Measurements from ENCODE around the gene CAMKMT. TPM values are rescaled to one million over a fixed set of nuclear protein-coding genes. Genes with fewer than 3 reads are reported as not detected.

The CAMKMT gene
- total RNA-seq, 1 donor from 2014 or later = 11.9 TPM

DNA sequence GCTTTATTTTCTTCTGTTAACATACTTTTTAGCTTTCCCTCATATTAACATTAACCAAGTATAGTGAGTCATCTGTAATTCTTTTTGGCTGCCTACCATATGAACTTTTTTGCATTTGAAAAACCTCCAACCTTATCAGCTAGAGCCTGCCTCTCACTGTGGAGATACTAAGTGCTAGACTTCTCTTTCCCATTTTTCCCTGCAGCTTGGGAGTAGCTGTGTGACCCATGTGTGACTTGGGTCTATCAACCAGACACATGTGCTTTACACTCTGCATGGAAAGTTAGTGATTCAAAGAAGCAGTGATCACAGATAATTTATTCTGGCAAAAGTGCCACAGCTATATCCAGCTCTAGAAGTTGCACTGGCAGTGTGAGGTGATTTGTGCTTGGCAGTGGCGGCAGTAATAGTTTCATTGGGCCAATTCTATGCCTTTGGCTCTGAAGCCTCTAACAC, 36.7 kb upstream of the CAMKMT start:
- Mint-ChIP-seq H3K4me3 (no peak overlapping the region), H3K9me3 (no peaks in the 10 kb centered on the region), H3K27ac (ENCODE audit: unreplicated experiment) (no peak overlapping the region), H3K36me3 (ENCODE audit: low read depth) (peaks cover 14% of the 10 kb centered on the region), H3K4me1 (no peaks in the 10 kb centered on the region), H3K27me3 (ENCODE audit: low read depth) (no peaks in the 10 kb centered on the region)
- TF ChIP-seq, protein P1, sequence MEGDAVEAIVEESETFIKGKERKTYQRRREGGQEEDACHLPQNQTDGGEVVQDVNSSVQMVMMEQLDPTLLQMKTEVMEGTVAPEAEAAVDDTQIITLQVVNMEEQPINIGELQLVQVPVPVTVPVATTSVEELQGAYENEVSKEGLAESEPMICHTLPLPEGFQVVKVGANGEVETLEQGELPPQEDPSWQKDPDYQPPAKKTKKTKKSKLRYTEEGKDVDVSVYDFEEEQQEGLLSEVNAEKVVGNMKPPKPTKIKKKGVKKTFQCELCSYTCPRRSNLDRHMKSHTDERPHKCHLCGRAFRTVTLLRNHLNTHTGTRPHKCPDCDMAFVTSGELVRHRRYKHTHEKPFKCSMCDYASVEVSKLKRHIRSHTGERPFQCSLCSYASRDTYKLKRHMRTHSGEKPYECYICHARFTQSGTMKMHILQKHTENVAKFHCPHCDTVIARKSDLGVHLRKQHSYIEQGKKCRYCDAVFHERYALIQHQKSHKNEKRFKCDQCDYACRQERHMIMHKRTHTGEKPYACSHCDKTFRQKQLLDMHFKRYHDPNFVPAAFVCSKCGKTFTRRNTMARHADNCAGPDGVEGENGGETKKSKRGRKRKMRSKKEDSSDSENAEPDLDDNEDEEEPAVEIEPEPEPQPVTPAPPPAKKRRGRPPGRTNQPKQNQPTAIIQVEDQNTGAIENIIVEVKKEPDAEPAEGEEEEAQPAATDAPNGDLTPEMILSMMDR (conservative IDR thresholded peaks at IDR 0.05) = no peak
- DNase-seq (ENCODE audit: low read depth, low spot score) = no peak

DNA sequence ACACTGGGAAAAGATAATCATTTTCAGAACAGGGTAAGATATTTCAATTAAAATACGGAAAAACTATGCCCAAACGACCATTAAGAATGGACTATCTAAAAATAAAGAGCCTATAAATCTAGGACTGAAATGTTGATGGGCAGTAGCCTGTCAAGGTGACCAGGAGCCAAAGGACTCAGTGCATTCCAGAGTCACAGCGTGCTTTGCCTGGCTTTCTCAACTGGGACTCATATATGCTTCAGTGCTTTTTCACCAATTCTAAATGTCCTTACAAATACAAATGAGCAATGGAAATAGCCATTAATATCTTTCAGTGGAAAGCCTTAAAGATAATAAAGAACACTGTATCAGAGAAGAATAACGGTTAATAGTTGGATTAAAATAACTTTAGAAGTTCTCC, 35.9 kb upstream of the CAMKMT start:
- Mint-ChIP-seq H3K36me3 (ENCODE audit: low read depth) (peaks cover 16% of the 10 kb centered on the region), H3K4me3 (no peak overlapping the region), H3K9me3 (no peaks in the 10 kb centered on the region), H3K27ac (ENCODE audit: unreplicated experiment) (no peak overlapping the region), H3K4me1 (no peaks in the 10 kb centered on the region), H3K27me3 (ENCODE audit: low read depth) (no peaks in the 10 kb centered on the region)
- TF ChIP-seq, protein P1 (conservative IDR thresholded peaks at IDR 0.05) = no peak
- no peak for DNase-seq (ENCODE audit: low read depth, low spot score)

DNA sequence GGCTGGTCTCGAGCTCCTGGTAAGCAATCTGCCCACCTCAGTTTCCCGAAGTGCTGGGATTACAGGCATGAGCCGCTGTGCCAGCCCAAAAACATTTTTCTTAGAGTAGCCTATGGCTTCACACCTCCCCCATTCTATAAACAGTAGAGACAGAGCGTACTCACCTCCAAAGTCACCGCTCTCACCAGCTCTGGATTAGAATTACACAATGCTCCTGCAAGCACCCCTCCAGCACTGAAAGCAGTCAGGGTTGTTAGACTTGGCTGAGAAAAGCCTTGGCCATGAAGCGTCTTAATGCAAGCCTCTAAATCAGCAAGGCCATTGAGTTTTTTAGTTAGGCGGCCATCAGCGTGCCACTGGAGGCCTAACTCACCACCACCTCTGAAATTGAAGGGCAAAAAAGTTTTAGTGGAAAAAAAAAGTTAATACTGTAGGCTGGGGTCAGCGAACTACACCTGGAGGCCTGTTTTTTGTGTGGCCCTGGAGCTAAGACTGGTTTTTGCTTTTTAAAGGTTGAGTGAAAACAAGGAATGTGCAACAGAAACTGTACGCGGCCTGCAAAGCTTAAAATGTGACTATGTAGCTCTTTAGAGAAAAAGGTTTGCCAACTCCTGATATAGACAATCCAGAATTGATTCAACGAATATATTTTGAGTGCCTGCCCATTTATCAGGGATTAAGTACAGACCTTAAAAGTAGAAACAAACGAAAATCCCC, 35.0 kb upstream of the CAMKMT start:
- Mint-ChIP-seq H3K27me3 (ENCODE audit: low read depth) (no peaks in the 10 kb centered on the region), H3K36me3 (ENCODE audit: low read depth) (peaks cover 21% of the 10 kb centered on the region), H3K4me1 (no peaks in the 10 kb centered on the region), H3K4me3 (no peak overlapping the region), H3K9me3 (no peaks in the 10 kb centered on the region), H3K27ac (ENCODE audit: unreplicated experiment) (no peak overlapping the region)
- TF ChIP-seq, protein P1 (conservative IDR thresholded peaks at IDR 0.05) = no peak
- DNase-seq (ENCODE audit: low read depth, low spot score) = no peak

DNA sequence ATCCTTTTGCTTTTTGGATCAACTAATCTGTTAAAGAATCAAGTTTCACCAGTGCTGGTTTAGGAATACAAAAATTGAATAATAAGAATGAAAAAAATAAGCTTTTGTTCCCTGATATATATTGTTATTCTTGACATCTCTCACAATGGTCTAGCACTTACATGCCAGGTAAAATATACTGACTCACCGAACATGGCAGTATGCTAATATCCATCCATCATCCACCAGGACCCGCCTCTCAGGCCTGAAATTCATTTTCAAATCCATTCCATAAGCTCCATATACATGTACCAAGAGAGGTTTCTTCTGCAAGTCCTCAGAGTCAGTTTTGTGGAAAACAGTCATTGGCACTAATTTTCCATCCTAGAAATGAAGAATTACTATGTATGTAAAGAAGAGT, 33.0 kb upstream of the CAMKMT start:
- H3K4me3 Mint-ChIP-seq = no peak overlapping the region
- no peaks in the 10 kb centered on the region for H3K27me3 Mint-ChIP-seq (ENCODE audit: low read depth)
- H3K36me3 Mint-ChIP-seq (ENCODE audit: low read depth) = peaks cover 14% of the 10 kb centered on the region
- H3K4me1 Mint-ChIP-seq = no peaks in the 10 kb centered on the region
- TF ChIP-seq, protein P1 (conservative IDR thresholded peaks at IDR 0.05) = no peak
- DNase-seq (ENCODE audit: low read depth, low spot score) = no peak
- H3K9me3 Mint-ChIP-seq = no peaks in the 10 kb centered on the region
- no peak overlapping the region for H3K27ac Mint-ChIP-seq (ENCODE audit: unreplicated experiment)

DNA sequence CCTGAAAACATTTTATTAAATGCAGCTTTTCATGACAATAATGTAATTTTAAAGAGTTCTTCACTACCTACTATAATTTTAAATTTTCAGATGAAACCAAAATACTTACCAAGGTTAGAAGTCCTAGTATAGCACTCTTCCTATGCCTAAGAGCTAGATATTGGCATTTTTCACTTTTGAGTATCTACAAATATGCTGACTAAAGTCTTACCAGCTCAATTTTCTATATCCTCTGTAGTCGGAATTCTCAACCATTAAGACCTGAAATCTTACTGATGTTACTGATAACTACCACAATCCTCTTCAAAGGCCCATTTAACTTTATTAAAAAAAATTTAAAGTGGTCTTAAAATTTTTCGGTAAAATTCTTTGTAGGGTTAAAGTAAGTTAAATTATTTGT, 32.4 kb upstream of the CAMKMT start:
- no peak overlapping the region for H3K4me3 Mint-ChIP-seq
- H3K27me3 Mint-ChIP-seq (ENCODE audit: low read depth) = no peaks in the 10 kb centered on the region
- peaks cover 14% of the 10 kb centered on the region for H3K36me3 Mint-ChIP-seq (ENCODE audit: low read depth)
- no peak for DNase-seq (ENCODE audit: low read depth, low spot score)
- H3K4me1 Mint-ChIP-seq = no peaks in the 10 kb centered on the region
- TF ChIP-seq, protein P1 (conservative IDR thresholded peaks at IDR 0.05) = no peak
- no peak overlapping the region for H3K27ac Mint-ChIP-seq (ENCODE audit: unreplicated experiment)
- H3K9me3 Mint-ChIP-seq = no peaks in the 10 kb centered on the region

Data from neural crest cell (in vitro differentiated cells).